ENCODE data around the gene SPACDR.
A peak's percentile ranks its signal among the peaks of the same experiment; 100 is the strongest.
"Not testable (repeated sequence)": the region's sequence is repeated elsewhere in the genome, so short reads cannot be mapped to it uniquely, and the experiment has no call there.

The SPACDR gene

DNA sequence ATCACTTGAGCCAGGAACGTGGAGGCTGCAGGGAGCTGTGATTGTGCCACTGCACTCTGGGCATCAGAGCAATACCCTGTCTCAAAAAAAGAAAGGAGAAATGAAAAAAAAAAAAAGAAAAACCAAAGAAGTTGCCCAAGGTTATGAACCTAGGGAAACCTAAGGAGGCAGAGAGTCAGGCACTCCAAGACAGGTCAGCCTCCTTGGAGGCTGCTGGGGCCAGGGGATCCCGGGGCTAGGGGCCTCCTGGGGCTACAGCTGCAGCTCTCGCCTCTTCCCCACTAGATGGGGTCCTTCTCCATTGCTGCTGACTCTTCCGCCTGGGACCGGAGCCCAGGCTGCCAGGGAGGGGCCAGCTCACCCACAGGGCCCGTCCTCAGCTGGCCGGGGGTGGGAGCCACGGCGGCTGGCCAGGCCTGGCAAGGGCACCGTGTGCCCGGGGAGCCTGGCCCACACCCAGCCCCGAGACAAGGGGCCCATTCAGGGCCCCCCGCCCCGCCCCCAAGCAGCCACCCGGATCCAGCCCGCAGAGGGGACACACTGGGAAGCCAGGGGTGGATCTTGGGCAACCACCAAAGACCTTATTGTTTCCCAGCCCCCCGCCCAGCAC is 1.7 kb upstream of the SPACDR start:
- DNase-seq (ENCODE audit: low spot score) = no peak

GRCh38 chr7:100465299-100465698 is 1.2 kb upstream of the SPACDR start:
- DNase-seq (ENCODE audit: low spot score) = no peak

DNA sequence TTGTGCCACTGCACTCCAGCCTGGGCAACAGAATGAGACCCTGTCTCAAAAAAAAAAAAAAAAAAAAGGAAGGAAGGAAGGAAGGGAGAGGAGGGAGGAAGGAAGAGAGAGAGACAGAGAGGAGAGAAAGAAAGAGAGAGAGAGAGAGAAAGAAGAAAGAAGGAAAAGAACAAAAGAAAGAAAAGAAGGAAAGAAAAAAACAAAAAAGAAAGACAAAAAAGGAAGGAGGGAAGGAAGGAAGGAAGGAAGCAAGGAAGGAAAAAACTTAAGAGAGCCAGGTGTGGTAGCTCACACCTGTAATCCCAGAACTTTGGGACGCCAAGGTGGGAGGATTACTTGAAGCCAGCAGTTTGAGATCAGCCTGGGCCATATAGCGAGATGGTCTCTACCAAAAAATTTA is 731 bp upstream of the SPACDR start:
- DNase-seq (ENCODE audit: low spot score) = no peak

GRCh38 chr7:100457033-100457432 is 7.0 kb downstream of the SPACDR start:
- no peak for DNase-seq (ENCODE audit: low spot score)

GRCh38 chr7:100456562-100456961 is 7.5 kb downstream of the SPACDR start:
- no peak for DNase-seq (ENCODE audit: low spot score)

GRCh38 chr7:100455206-100455605 is 8.9 kb downstream of the SPACDR start:
- no peak for DNase-seq (ENCODE audit: low spot score)

DNA sequence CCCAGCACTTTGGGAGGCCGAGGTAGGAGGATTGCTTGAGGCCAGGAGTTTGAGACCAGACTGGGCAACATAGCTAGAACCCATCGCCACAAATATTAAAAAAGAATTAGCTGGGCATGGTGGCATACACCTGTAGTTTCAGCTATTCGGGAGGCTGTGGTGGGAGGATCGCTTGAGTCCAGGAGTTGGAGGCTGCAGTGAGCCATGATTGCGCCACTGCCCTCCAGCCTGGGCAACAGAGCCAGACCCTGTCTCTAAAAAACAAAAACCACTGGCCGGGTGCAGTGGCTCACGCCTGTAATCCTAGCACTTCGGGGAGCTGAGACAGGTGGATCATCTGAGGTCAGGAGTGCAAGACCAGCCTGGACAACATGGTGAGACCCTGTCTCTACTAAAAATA is 10.2 kb downstream of the SPACDR start:
- not testable (repeated sequence) for DNase-seq (ENCODE audit: low spot score)

DNA sequence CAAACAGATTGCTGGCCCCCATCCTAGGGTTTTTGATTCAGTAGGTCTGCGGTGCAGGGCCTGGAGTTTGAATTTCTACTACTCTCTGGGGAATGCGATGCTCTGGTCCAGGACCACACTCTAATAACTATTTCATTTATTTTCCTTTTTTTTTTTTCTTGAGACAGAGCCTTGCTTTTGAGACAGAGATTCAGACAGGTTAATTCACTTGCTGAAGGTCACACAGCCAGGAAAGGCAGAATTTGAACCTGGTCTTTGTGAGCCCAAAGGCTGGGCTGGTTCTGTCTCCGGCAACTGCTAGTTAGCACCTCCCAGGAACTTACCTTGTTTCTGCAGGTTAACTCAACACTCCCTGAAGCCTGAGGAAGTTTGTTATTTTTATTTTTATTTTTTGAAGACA is 11.5 kb downstream of the SPACDR start:
- DNase-seq (ENCODE audit: low spot score) = no peak

- no peak for DNase-seq (ENCODE audit: low spot score)
These were observed 14.8 kb downstream of the SPACDR start for GRCh38 chr7:100449190-100449795.

GRCh38 chr7:100447363-100447762 is 16.7 kb downstream of the SPACDR start:
- DNase-seq (ENCODE audit: low spot score) = not testable (repeated sequence)

- no peak for DNase-seq (ENCODE audit: low spot score)
These were observed 18.0 kb downstream of the SPACDR start for GRCh38 chr7:100446040-100446439.

- peak; percentile 25 for DNase-seq (ENCODE audit: low spot score)
These were observed 19.5 kb downstream of the SPACDR start for GRCh38 chr7:100444311-100445278.

DNA sequence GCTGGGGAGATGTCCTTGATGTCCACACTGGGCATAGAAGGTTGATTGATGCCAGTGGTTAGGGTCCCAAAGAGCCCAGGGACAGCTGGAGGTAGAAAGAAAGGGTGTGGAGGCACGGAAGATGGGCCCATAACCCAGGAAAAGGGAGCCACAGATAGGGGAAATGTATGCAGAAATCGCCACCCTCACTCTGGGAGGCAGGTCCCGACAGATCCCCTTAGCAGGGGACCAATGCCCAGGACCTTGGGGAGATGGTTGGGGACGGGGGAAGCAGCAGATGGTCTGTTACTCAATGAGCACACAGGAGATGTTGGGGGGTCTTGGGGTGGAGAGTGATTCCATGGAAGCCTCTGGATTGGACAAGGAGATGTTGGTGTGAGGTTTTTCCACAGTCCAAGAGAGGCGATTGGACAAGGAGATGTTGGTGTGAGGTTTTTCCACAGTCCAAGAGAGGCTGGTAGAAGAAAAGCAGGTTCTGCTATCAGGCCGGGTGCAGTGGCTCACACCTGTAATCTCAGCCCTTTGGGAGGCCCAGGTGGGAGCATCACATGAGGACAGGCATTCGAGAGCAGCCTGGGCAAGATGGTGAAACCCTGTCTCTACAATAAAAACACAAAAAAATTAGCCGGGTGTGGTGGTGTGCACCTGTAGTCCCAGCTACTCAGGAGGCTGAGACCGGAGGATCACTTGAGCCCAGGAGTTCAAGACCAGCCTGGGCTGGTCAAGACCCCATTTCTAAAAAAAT is 20.8 kb downstream of the SPACDR start:
- no peak for DNase-seq (ENCODE audit: low spot score)

GRCh38 chr7:100441641-100442535 is 22.2 kb downstream of the SPACDR start:
- DNase-seq (ENCODE audit: low spot score) = no peak

DNA sequence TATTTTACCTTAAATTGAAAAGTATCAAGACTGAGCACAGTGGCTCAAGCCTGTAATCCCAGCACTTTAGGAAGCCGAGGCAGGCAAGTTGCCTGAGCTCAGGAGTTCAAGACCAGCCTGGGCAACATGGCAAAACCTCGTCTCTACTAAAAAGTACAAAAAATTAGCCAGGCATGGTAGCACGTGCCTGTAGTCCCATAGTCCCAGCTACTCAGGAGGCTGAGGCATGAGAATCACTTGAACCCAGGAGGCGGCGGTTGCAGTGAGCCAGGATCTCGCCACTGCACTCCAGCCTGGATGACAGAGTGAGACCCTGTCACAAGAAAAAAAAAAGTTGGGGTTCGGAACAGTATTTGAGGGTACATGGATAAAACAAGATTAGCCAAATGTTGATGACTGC is 24.8 kb downstream of the SPACDR start:
- DNase-seq (ENCODE audit: low spot score) = not testable (repeated sequence)

DNA sequence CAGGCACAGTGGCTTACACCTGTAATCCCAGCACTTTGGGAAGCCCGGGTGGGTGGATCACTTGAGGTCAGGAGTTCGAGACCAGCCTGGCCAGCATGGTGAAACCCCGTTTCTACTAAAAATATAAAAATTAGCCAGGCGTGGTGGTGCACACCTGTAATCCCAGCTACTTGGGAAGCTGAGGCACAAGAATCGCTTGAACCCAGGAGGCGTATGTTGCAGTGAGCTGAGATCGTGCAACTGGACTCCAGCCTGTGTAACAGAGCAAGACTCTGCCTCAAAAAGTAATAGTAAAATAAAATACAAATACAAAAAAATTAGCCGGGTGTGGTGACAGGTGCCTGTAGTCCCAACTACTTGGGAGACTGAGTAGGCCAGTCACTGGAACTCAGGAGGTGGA is 25.3 kb downstream of the SPACDR start:
- DNase-seq (ENCODE audit: low spot score) = not testable (repeated sequence)

DNA sequence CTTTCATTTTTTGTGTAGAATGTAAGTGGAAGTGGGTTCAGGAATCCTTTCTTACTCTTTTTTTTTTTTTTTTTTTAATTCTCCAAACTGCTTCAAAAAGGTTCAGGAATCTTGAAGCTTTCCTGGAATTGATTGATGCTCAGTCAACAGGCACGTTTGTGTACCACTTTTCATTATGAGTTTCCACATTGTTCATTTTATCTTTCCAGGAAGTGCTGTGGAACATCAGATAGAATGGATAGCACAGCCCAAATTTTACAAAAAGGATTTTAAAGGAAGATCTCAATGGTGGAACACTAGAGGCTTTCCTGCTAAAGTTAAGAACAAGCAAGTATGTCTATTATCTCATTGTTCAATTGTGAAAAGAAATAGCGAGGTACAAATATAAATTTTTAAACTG is 25.9 kb downstream of the SPACDR start:
- no peak for DNase-seq (ENCODE audit: low spot score)

DNA sequence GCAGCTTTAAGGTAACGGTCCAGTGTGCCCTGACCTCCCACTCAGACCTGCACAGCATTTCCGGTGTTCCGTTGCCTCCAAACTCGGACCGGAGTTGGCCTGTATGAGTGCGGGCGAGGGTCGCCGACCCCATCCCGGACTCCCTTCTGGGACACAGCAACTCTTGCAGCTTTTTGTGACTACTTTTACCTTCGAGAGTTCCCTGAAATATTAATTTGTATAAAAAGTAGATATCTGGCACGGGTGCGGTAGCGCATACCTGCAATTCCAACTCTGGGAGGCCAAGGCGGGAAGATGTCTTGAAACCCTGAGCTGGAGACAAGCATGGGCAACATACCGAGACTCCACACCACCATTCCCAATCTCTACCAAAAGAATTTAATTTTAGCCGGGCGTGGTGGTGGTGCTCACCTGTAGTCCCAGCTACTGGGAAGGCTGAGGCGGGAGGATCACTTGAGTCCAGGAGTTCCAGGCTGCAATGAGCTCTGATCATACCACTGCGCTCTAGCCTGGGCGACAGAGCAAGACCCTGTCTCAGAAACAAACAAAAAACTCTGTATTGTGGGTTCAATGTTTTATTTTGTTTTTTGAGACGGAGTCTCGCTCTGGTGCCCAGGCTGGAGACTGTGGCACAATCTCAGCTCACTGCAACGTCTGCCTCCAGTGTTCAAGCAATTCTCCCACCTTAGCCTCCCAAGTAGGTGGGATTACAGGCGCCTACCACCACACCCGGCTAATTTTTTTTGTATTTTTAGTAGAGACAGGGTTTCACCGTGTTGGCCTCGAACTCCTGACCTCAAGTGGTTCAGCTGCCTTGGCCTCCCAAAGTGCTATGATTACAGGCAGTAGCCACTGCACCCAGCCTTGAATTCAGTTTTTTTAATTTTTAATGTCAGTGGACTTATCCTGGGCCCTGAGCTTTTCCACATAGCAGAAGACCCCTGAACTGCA is 26.6 kb downstream of the SPACDR start:
- no peak for DNase-seq (ENCODE audit: low spot score)

DNA sequence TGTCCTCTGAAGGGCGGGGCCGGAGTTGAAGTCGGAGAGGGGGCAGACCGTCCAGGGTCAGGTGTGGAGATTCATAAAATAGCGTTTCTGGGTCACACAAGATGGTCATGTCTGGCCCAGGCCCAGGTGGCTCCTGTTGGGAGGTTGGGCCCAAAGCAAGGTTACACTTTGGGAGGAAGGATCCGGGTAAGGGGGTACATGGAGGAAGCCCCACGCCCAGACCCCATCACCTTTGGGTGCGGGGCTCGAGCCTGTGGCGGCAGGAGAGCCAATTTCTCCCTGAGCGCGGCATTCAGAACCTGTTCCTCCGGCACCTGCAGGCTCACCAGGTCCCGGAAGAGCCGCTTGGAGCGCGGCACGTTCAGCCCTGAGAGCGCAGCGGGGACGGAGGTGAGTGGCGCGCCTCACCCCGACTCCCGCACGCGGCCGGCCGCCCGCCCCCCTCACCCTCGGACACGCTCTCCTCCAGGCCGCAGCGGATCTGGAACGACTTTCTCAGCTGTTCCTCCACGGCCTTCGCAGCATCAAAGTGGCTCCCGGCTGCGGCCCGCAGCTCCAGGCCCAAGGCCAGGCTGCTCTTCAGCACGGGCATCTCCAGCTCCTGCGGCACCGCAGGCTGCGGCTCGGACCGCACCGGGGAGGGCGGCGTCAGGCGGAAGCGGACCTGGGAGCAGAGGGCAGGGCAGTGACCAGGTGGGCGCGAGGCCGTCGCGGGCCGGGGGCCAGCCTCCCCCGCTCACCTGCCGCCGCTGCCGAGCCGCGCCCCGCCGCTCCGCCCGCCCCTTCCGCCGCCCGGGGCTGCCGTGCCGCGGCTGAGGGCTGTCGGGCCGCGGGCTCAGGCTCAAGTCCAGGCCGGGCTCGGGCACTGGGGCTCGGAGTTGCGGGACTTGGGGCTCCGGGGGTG is 28.4 kb downstream of the SPACDR start:
- DNase-seq (ENCODE audit: low spot score) = peak; percentile 37

Data from LoVo (cell line).